ENCODE measurements around the gene MAP3K7CL.

The MAP3K7CL gene

GRCh38 chr21:29224006-29224405 is 93.6 kb downstream of the MAP3K7CL start:
- POLR2A ChIA-PET (ENCODE audit: low non-redundant PET) = no interaction called here
- CTCF ChIA-PET = no interaction called here

More at GRCh38 chr21:29224006-29224405, 93.6 kb downstream of the MAP3K7CL start:
- H3K27ac ChIP-seq = no peak overlapping the region
- no peak for DNase-seq (ENCODE audit: low spot score)
- no peak for TF ChIP-seq CTCF (conservative IDR thresholded peaks at IDR 0.05; ENCODE audit: low read depth)

All from RWPE1 (cell line).